HTR-8/SVneo (cell line): ENCODE measurements around the gene GNA14.
"Not testable (repeated sequence)": the region's sequence is repeated elsewhere in the genome, so short reads cannot be mapped to it uniquely, and the experiment has no call there.

Source experiments
- DNase-seq: peaks from one replicate; pipeline ENCODE4 v3.0.0; 2011; ENCODE audit warnings: low spot score, mixed read lengths; ENCODE audit not compliant: insufficient read length
- FAIRE-seq: peaks from 2 replicates; lab custom pipeline; 2011; peaks lifted over from hg19 to GRCh38; lab: Jason Lieb, UNC

Gene GNA14

DNA sequence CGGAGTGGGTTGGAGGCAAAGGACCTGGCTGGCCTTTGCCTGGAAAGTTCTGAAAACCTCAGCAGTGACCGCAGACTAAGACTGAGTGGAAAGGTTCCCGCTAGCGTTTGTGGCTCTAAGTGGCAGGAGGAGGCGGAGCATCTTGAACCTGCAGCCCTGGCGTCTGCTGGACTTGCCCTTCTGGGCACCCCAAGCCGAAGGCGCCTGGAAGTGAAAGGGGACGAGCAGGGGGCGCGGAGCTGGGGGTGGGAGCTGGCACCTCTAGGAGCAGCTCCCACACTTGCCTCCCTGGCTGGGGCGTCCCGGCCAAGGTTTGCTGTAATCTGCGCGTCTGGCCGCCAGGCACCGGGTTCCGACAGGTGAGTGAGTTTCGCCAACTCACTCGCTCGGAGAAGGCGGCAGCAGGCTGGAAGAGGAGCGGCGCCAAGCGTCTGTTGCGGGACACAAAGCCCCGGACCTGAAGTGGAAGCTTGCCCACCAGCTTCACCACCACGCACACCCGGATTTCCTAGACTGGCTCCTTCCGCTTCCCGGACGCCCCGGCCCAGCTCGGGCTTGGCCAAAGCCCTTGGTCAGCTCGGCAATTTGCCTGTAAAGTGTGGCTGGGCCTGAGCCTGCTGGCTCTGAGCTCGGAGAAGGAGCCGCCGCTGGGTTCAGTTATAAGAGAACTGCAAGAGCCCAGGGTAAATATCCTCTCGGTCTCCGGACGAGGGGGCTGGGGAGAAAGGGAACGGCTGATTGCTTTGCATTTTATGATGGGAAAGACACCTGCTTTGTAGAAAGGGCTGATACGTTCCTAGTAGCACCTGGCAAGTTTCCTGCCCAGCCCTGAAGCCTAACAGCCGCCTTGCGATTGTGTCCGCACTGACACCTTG, at the start of gene GNA14:
Gene GNA14, minus strand, starts transcription at position 89 of the 875 bp plus-strand sequence. CDS start 529 bp downstream, outside the sequence.
- FAIRE-seq: no peak

DNA sequence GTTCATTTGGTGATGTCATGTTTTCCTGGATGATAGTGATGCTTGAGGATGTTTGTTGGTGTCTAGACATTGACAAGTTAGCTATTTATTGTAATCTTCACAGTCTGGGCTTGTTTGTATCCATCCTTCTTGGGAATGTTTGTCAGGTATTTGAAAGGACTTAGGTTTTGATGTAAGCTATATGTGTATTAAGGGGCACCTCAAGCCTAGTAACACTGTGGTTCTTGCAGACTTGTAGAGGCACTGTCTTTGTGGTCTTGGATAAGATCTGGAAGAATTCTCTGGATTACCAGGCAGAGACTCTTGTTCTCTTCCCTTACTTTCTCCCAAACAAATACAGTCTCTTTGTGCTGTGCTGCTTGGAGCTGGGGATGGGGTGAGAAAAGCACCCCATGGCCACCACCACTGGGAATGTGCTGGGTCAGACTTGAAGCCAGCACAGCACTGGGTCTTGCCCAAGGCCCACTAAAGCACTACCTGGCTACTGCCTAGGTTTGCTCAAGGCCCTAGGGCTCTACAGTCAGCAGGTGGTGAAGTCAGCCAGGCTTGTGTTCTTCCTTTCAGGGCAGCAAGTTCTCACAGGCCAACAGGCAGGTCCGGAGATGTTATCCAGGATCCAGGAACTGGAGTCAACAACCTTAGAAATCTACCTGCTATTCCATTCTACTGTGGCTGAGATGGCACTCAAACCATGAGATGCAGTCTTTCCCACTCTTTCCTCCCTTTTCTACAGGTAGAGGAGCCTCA, 49.3 kb upstream of the GNA14 start:
- FAIRE-seq (no peak), DNase-seq (no peak)

More for the DNA sequence above, at the start of gene GNA14:
- no peak for DNase-seq

DNA sequence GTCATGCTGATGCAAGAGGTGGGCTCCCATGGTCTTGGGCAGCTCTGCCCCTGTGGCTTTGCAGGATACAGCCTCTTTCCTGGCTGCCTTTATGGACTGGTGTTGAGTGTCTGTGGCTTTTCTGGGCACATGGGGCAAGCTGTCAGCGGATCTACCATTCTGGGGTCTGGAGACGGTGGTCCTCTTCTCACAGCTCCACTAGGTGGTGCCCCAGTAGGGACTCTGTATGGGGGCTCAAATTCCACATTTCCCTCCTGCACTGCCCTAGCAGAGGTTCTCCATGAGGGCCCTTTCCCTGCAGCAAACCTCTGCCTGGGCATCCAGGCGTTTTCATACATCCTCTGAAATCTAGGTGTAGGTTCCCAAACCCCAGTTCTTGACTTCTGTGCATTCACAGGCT, 42.6 kb upstream of the GNA14 start:
- DNase-seq, FAIRE-seq: not testable (repeated sequence)

DNA sequence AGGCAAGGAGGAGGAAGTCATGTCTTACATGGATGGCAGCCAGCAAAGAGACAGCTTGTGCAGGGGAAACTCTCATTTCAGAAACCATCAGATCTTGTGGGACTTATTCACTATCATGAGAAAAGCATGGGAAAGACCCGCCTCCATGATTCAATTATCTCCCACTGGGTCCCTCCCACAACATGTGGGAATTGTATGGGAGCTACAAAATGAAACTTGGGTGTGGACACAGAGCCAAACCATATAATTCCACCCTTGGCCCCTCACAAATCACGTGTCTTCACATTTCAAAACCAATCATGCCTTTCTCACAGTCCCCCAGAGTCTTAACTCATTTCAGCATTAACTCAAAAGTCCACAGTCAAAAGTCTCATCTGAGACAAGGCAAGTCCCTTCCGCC, 42.0 kb upstream of the GNA14 start:
- DNase-seq, FAIRE-seq: not testable (repeated sequence)

DNA sequence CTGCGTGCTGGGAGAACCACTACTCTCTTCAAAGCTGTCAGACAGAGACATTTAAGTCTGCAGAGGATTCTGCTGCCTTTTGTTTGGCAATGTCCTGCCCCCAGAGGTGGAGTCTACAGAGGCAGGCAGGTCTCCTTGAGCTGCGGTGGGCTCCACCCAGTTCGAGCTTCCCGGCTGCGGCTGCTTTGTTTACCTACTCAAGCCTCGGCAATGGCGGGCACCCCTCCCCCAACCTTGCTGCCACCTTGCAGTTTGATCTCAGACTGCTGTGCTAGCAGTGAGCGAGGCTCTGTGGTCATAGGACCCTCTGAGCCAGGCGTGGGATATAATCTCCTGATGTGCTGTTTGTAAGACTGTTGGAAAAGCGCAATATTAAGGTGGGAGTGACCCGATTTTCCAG, 39.6 kb upstream of the GNA14 start:
- DNase-seq, FAIRE-seq: not testable (repeated sequence)

DNA sequence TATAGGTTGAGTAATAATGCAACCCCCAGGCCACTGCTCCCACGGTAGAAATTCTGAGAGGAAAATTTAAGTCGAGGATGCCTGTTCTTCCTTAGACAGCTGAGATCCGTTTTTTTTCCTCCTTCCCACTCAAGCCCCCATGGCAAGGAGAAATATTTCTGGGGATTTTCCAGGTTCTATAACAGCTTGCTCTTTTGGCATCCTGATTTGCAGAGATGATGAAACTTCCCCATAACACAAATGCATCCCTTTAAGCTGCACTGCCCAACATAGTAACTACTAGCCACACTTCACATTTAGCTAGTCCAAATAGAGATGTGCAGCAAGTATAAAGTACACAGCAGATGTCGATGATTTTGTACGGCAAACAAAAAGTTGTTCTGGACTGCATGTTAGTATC, 32.5 kb upstream of the GNA14 start:
- no peak for FAIRE-seq
- DNase-seq: no peak

DNA sequence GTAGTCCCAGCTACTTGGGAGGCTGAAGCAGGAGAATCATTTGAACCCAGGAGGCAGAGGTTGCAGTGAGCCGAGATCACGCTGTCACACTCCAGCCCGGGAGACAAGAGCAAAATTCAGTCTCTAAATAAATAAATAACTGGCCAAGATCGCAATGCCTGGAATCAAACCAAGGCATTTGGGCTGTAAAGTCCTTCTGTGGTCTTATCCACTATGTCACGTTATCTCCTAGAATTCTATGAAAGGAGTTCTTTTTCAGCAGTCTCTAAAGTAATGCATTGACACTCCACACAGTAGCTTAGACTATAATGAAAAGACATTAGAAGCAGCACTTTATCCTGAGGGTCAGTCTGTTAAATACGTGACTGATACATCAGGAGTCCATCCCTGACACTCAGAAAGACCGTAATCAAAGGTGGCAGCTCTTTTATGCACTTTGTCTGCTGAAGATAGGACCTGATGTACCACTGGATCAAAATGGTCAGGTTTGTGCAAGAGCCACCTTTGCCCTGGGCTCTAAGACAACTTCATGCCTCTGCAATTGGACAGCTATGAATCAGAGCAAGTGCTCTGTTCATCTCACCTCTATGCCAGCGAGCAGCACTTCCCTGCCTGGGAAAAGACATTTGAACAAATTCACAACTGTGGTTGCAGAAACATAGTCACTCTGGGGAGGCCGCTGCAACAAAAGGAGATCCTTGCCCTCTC, 31.7 kb upstream of the GNA14 start:
- DNase-seq (no peak), FAIRE-seq (no peak)

DNA sequence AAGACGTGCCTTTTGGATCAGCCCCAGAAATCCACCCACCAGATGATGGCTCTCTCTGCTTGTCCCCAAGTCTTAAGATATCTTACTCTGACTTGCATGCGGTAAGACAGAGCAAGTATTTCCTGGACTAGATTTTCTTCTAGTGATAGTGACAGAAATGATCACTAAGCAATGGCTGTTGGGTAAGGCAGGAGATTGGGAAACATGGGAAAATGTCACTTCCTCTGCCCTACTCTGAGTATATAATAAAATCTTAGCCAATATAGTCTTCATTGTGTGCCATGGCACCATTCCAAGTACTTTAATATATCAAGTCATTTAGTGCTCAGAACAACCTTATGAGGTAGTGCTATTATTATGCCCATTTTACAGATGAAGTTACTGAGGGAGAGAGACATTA, 31.0 kb upstream of the GNA14 start:
- FAIRE-seq (no peak), DNase-seq (no peak)

DNA sequence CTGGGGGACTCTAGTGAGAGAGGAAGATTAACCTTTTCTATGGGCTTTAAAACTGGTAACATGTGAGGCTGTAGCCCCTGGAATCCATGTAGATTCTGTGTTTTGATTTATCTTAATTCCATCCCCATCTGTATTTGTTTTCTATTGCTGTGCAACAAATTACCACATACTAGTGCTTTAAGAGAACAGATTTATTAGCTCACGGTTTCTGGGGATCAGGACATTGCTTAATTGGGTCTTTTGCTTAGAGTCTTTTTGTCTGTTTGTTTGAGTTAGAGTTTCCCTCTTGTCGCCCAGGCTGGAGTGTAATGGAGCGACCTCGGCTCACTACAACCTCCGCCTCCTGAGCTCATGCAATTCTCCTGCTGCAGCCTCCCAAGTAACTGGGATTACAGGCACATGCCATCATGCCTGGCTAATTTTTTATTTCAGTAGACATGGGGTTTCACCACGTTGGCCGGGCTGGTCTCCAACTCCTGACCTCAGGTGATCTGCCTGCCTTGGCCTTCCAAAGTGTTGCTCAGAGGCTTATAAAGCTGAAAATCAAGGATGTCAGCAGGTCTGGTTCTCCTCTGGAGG, 29.9 kb upstream of the GNA14 start:
- DNase-seq (no peak), FAIRE-seq (no peak)

DNA sequence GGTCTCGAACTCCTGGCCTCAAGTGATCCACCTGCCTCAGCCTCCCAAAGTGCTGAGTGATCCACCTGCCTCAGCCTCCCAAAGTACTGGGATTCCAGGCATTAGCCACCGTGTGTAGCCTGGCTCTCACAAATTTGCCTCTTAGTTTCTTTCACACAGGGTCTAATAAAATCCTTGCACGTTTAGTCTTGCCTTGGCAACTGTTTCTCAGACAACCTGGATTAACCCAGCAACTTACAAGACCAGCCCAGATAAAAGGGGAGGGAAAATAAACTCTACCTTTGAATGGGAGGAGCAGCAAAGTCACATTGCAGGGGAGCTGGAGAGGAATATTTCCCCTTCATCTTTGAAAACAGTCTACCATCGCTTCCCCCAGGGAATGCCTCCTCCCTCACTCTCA, 29.3 kb upstream of the GNA14 start:
- DNase-seq (no peak), FAIRE-seq (no peak)

DNA sequence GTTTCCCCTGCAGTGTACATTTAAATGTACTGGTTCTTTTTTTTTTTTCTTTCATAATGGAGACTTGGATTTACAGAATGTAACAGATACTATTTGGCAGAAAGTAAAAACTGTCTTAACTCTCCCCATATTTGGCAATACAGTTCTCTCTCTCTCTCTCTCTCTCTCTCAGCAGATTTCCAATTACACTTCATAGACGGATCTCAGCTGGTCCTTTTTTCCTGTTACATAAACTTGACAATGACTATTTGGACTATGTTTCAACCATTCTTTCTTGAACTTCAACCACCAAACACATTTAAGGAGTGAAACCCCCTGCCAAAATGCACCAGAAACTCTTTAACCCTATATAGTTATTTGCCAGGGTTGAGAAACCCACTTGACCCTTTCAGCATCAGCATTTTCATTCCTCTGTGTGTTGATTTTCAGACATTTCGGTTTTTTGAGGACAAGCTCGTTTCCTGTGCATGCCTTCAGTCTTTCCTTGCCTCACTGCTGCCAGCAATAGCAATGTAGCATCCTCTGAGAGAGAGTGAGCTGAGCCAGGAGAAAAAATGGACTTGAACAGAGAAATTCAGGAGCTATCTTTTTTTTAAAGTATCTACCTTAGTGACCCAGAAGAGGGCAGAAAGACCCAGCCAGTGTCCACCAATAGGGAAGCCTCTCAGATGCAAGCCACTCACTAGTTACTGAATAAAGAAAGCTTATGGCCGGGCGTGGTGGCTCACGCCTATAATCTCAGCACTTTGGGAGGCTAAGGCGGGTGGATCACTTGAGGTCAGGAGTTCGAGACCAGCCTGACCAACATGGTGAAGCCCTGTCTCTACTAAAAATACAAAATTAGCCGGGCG, 26.0 kb upstream of the GNA14 start:
- FAIRE-seq (no peak), DNase-seq (no peak)

DNA sequence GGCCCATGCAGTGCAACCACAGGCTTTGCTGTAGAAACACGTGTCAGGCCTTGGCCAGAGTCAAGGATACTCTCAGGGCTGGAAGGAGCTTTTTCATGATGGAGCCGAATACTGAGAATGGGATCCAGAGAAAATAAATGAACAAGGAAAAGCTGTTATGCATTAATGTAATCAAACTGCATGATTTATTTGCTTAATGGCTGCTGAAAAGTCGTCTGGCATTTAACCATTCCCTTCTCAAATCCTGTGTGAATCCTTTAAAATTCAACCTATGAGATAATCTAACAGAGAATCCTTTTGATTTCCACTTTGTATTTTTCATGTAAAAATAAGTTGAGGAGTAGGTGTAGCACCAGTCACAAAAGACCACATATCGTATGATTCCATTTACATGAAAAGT, 24.1 kb upstream of the GNA14 start:
- FAIRE-seq (no peak), DNase-seq (no peak)

DNA sequence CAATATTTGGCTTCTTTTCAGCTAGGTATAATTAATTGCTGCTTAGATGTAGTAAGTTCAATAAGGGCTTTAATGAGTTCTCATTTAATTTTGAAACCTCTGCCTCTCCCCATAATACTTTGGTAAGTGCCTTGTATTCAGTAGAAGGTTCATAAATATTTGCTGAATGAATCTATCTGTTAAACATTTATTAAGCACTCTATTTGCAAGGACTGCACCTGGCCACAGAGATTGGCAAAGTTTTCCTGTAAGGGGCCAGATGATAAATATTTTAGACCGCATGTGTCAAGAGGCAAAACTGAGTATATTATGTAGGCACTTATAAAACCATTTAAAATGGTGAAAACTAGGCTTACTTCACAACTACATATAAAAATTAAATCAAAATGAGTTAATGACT, 19.0 kb upstream of the GNA14 start:
- DNase-seq (no peak), FAIRE-seq (no peak)

DNA sequence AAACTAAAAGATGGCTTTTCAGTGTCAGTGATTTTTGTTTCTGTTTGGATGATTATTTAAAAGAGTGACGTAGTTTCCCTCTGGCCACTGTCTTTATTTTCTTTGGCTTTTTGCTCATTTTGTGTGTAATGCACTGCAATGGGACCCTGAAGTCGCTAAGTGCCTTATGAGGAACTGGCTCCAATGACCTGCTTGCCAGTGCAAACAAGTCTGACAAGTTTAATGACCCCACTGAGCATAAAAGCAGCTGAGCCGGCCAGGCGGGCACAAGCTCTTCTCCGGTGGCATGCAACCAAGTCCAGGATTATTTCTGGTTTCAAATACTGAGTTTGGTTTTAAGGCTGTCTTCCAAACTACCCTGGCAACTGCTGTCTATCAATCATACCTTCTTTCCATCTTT, 15.6 kb upstream of the GNA14 start:
- DNase-seq: no peak
- FAIRE-seq: no peak

DNA sequence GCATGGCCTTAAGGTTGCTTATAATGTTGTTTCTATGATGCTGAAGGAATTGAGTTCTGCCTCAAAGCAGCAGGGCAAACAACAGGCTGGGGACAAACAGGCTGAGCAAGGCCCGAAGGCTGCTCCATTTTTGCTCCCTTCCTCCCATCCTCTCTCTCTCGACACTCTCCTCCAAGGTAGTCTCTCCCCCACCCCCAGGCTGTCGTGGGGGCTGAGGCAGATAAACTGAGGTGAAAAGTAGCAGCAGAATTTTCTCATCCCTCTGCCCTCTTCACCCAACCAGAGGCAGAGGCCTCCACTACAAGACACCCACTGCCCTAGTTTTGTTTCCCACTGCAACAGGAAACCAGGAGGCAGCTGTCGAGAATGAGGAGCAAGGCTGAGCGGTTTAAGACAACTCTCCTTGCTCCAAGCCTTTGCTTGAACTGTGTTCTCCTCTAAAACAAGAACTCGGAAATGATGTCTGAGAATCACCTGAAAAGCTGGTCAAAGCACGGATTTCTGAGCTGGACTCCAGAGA, 13.5 kb upstream of the GNA14 start:
- FAIRE-seq: no peak
- DNase-seq: no peak

DNA sequence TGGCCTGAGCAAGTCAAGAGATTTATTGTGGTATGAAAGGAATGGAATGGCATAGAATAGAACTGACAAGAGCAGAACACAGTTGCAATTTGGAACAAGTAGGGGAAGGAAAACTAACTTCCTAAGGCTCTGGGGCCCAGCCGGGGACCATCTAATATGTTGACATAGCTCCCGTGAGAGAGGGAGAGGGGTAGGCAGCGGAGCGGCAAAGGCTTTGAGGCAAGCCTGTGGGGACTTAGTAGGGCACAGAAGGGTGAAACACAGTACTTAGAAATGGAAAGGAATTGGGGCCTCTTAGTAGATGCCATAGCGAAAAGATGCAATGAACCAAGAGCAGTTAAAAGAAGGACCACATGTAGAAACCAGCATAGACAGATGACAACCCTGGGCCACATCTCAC, 11.8 kb upstream of the GNA14 start:
- FAIRE-seq: no peak

DNA sequence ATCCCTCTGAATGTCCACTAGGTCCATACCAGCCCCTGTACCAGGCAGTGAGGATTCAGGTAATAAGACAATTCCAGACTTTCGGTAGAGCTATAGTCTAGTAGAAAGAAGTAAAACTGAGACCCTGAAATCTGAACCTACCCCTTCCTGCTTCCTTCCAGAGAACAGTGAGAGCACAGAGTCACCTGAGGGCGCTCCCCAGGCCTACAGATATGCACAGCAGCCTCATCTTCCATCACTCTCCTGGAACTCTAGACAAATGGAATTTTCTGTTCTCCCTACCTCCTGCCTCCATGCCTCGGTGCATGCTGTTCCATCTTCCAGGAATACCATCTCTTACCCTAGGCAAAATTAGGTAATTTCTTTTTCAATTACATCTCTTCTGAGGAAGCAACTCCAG, 3.1 kb upstream of the GNA14 start:
- FAIRE-seq (no peak), DNase-seq (no peak)

More for the DNA sequence above, 11.8 kb upstream of the GNA14 start:
- no peak for DNase-seq

DNA sequence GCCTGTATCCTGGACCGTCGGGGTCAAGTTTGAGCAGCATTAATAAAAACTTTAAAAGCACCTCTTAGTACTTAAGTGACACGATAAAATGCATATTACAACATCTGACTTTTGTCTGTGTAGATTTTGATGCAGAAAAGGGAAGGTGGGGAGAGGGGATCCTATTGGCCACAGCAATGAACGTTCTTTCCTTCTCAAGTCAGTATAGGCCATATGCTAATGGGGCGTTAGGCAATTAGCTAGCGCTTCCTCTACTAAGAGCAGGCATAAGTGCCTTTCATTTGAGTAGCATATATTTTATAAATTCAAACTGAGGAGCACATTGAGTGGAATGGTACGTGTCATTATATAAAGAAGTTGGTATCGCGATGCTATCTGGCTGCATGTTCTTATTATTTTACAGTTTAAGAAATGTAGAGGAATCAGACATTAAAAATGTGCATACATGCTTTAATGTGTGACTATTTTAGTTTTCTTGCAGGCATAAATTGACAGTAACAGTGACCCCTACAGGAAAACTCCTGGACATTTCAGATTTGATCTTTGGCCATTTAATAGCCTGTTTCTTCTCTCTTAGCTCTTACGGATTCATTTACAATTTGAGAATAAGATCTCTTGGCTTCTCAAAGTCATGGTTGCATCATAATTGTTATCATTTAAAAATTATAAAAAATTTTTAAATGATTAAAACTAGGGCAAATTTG, 1.1 kb upstream of the GNA14 start:
- FAIRE-seq: no peak
- DNase-seq: no peak
